GM19438 (cell line): ENCODE results near the gene KIF26B.
"Not testable (repeated sequence)": the region's sequence is repeated elsewhere in the genome, so short reads cannot be mapped to it uniquely, and the experiment has no call there.

Experiments used
- ATAC-seq: cut with Tn5 transposase; IDR thresholded peaks from one replicate; pipeline ENCODE4 v1.9.1; 2021; ENCODE audit warnings: low read depth; ENCODE audit not compliant: unreplicated experiment

The KIF26B gene

DNA sequence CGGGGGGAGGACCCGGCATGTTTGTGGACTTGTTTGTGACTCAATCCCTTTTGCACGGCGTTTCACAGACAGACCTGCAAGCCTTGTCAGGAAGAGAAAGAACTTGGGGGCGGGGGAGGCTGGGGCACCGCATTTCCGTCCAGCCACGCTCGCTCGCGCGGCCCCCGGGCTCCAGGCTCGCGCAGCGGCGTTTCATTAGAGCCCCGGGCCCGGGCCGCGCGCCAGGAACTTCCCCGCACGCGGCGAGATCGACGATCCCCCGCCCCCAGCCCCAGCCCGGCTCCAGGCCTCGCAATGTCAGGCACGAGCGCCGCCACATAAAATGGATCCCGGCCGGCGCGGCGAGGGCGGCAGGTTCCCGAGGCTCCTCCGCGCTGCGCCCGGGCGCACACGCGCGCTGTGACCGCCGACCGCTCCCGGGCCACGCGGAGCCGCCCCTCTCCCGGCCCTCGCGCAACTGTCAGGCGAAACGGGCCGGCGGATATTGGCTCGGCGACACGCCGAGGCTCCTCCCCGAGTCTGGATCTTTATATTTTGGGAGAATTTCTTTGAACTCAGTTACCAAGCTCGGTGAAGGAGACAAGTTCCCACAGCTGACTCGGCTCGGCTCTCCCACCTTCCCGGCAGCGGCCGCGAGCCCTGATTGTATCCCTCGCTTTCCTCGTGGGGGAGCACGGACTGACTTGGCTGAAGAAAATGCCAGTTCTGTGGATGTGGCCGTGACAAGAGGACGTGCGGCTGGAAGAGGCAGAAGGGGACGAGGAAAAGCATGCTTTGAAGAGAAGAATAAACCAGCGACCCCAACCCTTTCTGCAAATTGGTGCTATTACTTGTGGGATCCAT is at the start of gene KIF26B:
TSS of gene KIF26B (plus strand) at position 557 of the 843 bp plus-strand sequence. CDS start 440 bp downstream, outside the sequence.
- no peak for ATAC-seq

- no peak for ATAC-seq
Observed at GRCh38 chr1:245105042-245105441, 49.7 kb upstream of the KIF26B start.

- no peak for ATAC-seq
Observed at GRCh38 chr1:245105815-245106410, 48.9 kb upstream of the KIF26B start.

DNA sequence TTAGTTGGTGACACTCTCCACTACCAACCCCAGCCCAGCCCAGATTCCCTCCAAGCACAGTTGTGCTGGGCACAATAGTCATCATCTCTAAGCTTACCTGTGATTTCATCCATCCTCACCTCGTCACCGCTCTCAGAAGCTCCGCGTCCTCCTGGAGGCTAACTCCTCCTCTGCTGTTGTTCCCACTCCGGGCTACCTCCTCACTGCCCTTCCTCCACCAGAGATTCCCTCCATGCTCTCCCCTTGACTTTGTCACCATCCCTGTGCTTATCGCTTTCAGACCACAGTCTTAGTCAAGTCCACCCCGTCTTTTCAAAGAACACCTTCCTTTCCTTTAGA is 47.0 kb upstream of the KIF26B start:
- ATAC-seq: no peak

GRCh38 chr1:245108246-245108645 is 46.5 kb upstream of the KIF26B start:
- no peak for ATAC-seq

GRCh38 chr1:245108909-245109308 is 45.9 kb upstream of the KIF26B start:
- no peak for ATAC-seq

DNA sequence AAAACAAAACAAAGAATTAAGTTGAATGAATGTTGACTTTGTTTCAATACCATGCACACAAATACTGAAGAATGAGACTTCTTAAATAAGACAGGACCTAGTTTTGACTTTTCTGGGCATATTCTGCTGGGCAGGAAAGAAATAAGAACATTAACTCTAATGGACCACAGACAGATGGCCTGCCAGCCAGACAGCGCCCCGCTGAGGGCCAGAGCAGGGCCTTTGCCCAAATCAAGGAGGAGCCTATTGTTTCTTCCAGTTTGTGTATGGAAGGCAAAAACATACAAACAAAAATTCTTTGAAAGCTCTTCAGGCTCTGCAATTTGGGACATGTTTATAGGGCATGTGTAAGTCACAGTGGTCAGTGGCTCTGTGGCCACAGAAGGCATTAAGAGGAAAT is 44.4 kb upstream of the KIF26B start:
- ATAC-seq: no peak

- ATAC-seq: no peak
Observed at GRCh38 chr1:245111073-245111472, 43.7 kb upstream of the KIF26B start.

DNA sequence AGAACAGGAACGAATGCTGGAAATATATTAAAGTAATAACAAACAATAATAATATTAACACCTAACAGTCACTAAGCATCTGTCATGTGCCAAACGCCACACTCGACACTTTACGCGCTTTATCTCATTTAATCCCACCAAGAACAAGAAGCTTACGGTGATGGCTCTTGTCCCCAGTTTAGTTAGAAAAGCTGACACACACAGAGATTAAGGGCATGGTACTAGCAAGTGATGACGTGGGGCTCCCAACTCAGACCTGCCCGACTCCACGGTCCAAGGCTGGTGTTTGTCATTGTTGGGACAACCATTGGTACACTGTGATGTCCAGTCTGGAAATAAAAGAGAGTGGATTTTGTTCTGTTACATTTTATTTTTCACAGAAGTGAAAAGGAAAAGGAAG is 41.1 kb upstream of the KIF26B start:
- no peak for ATAC-seq

GRCh38 chr1:245116131-245116530 is 38.7 kb upstream of the KIF26B start:
- no peak for ATAC-seq

GRCh38 chr1:245116751-245117150 is 38.0 kb upstream of the KIF26B start:
- no peak for ATAC-seq

DNA sequence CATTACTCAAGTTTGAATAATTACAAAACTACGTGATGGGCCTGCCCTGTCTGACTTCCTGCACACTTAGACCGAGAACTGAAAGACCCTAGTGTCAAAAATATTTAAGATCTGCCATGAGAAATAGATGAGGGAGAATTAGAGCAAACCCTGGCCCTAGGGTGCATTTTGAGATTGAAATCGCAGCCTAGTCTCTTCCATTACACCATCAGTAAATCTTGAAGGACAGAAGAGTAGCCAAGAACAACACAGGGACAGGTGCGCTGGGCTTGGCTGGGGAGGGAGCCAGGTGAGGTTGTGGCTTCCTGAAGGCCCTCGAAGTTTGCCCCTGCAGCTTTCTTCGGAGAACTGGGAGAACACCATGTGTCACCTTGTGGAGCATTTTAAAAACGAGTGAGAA is 36.7 kb upstream of the KIF26B start:
- no peak for ATAC-seq

DNA sequence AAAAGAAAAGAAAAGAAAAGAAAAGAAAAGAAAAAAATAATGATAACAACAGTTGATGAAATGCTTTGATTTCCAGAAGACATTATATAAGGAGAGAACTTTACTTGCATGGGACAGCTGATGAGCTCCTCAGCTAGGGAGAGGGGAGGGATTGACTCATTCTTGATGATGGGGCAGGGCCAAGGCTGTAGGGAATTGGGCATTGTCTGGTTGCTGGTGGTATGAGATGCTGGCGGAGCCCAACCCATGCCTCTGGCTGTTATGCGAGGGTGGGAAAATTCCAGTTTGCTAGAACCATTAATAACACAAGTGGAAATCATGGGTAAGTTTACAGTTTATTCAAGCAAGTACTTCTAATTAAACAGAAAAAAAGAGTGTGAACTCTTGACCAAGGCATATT is 36.0 kb upstream of the KIF26B start:
- ATAC-seq: no peak

- no peak for ATAC-seq
Observed at GRCh38 chr1:245121523-245121922, 33.3 kb upstream of the KIF26B start.

DNA sequence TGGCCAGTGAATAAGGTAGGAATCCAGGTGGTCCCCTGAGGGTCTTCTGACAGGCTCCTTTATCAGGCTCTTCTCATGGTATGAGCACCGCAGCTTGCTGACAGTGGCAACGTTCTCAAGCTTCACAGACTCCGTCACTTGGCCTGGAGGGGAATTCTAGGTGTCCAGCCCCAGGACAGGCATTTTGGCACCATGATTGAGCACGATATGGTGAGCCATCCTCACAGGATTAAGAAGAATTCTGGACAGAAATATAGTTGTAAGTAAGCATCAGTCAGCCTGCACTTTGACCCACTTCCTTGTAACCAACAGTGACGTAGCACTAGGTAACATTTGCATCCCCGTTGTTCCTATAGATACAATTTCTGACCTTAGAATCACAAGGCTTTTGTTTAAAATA is 30.5 kb upstream of the KIF26B start:
- ATAC-seq: no peak

DNA sequence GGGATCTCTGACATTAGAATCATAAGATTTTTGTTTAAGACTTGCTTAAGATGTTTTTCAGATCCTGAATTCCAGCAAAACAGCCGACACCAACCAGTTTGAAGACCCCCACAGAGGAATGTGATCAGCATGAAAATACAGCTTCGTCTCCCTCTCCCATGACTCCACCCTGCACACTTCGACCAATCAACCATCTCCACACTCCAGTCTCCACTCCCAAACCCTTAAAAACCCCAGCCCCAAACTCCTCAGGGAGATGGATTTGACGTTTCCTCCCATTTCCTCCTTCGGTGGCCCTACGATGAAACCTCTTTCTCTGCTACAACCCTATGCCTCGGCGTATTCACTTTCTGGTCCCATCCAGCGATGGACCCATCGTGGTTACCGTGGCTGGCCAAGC is 30.1 kb upstream of the KIF26B start:
- ATAC-seq: no peak

GRCh38 chr1:245126530-245126929 is 28.3 kb upstream of the KIF26B start:
- ATAC-seq: no peak

DNA sequence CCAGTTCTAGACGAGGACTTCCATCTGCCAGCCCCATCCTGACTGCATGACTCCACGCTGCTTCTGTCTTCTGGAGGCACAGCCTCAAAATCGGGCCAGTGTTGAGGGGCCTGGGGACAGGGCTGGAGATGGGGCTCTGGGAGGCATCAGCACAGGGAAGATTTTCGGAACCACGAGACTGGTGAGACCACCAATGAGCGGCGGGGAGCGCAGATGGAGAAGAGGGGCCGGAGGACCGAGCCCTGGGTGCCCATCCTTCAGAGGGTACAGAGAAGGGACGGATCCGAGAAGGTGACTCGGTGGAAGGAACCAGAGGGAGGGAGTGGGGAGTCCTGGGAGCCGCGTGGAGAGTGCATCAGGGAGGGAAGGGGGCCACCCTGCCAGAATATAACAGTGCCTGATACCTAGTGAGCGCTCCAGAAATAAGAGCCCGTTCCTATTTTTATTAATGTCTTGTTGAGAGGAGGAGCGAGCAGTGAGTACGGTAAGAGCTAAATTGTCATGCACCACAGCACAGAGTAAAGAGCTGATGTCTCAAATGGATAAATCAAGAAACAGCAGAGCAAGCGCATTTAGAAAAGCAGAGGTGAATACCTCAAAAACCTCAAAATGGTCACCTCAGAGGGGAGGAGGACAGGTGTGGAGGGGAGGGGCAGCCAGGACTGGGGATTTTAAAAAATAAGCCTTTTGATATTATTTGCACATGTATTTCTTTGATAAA is 26.2 kb upstream of the KIF26B start:
- ATAC-seq: no peak

GRCh38 chr1:245129319-245130240 is 25.2 kb upstream of the KIF26B start:
- ATAC-seq: no peak

DNA sequence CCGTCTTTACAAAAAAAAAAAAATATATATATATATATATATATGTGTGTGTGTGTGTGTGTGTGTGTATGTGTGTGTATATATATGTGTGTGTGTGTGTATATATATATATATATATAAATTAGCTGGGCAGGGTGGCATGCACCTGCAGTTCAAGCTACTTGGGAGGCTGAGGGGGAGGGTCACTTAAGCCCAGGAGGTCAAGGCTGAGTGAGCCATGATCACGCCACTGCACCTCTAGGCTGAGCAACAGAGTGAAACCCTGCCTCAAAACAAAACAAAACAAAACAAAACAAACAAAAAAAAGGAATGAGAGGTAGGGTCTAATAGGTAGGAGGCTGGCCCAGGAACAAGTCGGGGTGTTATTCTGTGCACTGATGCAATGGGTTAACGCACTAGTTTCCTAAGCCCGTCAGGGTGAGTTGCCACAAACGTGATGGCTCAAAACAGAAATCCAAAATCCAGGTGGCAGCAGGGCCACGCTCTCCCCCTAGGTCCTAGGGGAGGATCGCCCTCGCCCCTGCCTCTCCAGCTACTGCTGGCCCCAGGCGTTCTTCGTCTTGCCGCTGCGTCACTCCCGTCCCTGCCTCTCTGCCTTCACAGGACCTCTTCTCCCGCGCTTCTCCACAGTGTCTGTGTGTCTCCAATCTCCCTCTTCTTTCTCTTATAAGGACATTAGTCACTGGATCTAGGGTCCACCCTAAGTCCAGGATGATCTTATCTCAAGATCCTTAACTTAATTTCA is 24.3 kb upstream of the KIF26B start:
- not testable (repeated sequence) for ATAC-seq
